Measurements from ENCODE around the gene ZNF536. TPM values are rescaled to one million over a fixed set of nuclear protein-coding genes. Genes with fewer than 3 reads are reported as not detected.
"Not testable (repeated sequence)": the region's sequence is repeated elsewhere in the genome, so short reads cannot be mapped to it uniquely, and the experiment has no call there.

Gene ZNF536
- polyA plus RNA-seq, 3 donors, result 0.06 to 0.11 (median 0.07) TPM

GRCh38 chr19:30339624-30340525, 32.3 kb upstream of the ZNF536 start:
- 76 to 85% (median 78%) methylated on average over 14 of the region's 14 CpGs for WGBS, 3 donors
- H3K27ac ChIP-seq (ENCODE audit: low read depth, low read length), result no peak overlapping the region

- no peak overlapping the region for H3K27ac ChIP-seq (ENCODE audit: low read depth, low read length)
- WGBS, 3 donors, result 51 to 57% (median 57%) methylated on average over 11 of the region's 11 CpGs
Measured at GRCh38 chr19:30340771-30341561, 31.2 kb upstream of the ZNF536 start.

- H3K27ac ChIP-seq (ENCODE audit: low read depth, low read length), result no peak overlapping the region
Measured at GRCh38 chr19:30341611-30342201, 30.5 kb upstream of the ZNF536 start.

GRCh38 chr19:30342901-30343300, 29.3 kb upstream of the ZNF536 start:
- 68 to 87% (median 76%) methylated on average over 3 of the region's 3 CpGs for WGBS, 3 donors

GRCh38 chr19:30344446-30345425, 27.4 kb upstream of the ZNF536 start:
- WGBS, 3 donors, result 85 to 91% (median 88%) methylated on average over 14 of the region's 14 CpGs
- no peak overlapping the region for H3K27ac ChIP-seq (ENCODE audit: low read depth, low read length)

More at GRCh38 chr19:30342901-30343300, 29.3 kb upstream of the ZNF536 start:
- H3K27ac ChIP-seq (ENCODE audit: low read depth, low read length), result no peak overlapping the region

- no peak overlapping the region for H3K27ac ChIP-seq (ENCODE audit: low read depth, low read length)
- WGBS, 3 donors, result 89 to 91% (median 90%) methylated on average over 8 of the region's 8 CpGs
Measured at GRCh38 chr19:30345686-30346085, 26.5 kb upstream of the ZNF536 start.

- 95 to 97% (median 97%) methylated on average over 1 of the region's 1 CpG for WGBS, 3 donors
Measured at GRCh38 chr19:30346468-30346867, 25.7 kb upstream of the ZNF536 start.

GRCh38 chr19:30349131-30349730, 23.0 kb upstream of the ZNF536 start:
- WGBS, 3 donors, result 47 to 58% (median 57%) methylated on average over 7 of the region's 7 CpGs
- no peak overlapping the region for H3K27ac ChIP-seq (ENCODE audit: low read depth, low read length)

More at GRCh38 chr19:30346468-30346867, 25.7 kb upstream of the ZNF536 start:
- H3K27ac ChIP-seq (ENCODE audit: low read depth, low read length), result not testable (repeated sequence)

- H3K27ac ChIP-seq (ENCODE audit: low read depth, low read length), result no peak overlapping the region
- WGBS, 3 donors, result 49 to 78% (median 73%) methylated on average over 7 of the region's 7 CpGs
Measured at GRCh38 chr19:30350692-30351663, 21.2 kb upstream of the ZNF536 start.

GRCh38 chr19:30351774-30352173, 20.4 kb upstream of the ZNF536 start:
- 39 to 77% (median 76%) methylated on average over 2 of the region's 2 CpGs for WGBS, 3 donors
- H3K27ac ChIP-seq (ENCODE audit: low read depth, low read length), result no peak overlapping the region

- WGBS, 3 donors, result 91 to 95% (median 92%) methylated on average over 13 of the region's 13 CpGs
Measured at GRCh38 chr19:30353394-30353945, 18.7 kb upstream of the ZNF536 start.

GRCh38 chr19:30355586-30355985, 16.6 kb upstream of the ZNF536 start:
- H3K27ac ChIP-seq (ENCODE audit: low read depth, low read length), result no peak overlapping the region
- 76 to 93% (median 87%) methylated on average over 5 of the region's 5 CpGs for WGBS, 3 donors

More at GRCh38 chr19:30353394-30353945, 18.7 kb upstream of the ZNF536 start:
- no peak overlapping the region for H3K27ac ChIP-seq (ENCODE audit: low read depth, low read length)

GRCh38 chr19:30356951-30357579, 15.1 kb upstream of the ZNF536 start:
- no peak overlapping the region for H3K27ac ChIP-seq (ENCODE audit: low read depth, low read length)
- WGBS, 3 donors, result 77 to 83% (median 79%) methylated on average over 11 of the region's 11 CpGs

- WGBS, 3 donors, result 82 to 89% (median 83%) methylated on average over 5 of the region's 5 CpGs
- no peak overlapping the region for H3K27ac ChIP-seq (ENCODE audit: low read depth, low read length)
Measured at GRCh38 chr19:30357580-30357954, 14.6 kb upstream of the ZNF536 start.

- 79 to 93% (median 88%) methylated on average over 3 of the region's 3 CpGs for WGBS, 3 donors
- H3K27ac ChIP-seq (ENCODE audit: low read depth, low read length), result no peak overlapping the region
Measured at GRCh38 chr19:30358319-30358718, 13.9 kb upstream of the ZNF536 start.

All from adipose tissue (tissue), 3 donors.